OCI-LY7 (cell line): ENCODE measurements around the gene MAN1C1. TPM values are rescaled to one million over a fixed set of nuclear protein-coding genes. Genes with fewer than 3 reads are reported as not detected.

Source experiments
- total RNA-seq, 2 experiments: library from RNA; depleted of rRNA in 1 of 2; stranded (reverse); fragments of >200 nt in 1 of 2; shearing (Covaris generic) in 1 of 2; gene quantifications; 2 replicates each; pipeline ENCODE4 v1.2.3, GENCODE V29; 2014 to 2022

MAN1C1 gene
- total RNA-seq, 2 experiments from 2014 or later, result 3.0 to 4.9 TPM

Other genes starting within 250 kb of the MAN1C1 start
- gene RHCE, start 196.0 kb upstream of the MAN1C1 start, total RNA-seq (2014; rRNA removed; shearing (Covaris generic)), result 0.21 and 0.63 TPM in 2 replicates
- gene RHCE, start 196.0 kb upstream of the MAN1C1 start, total RNA-seq (2022), result not detected in 2 replicates
- 8.8 and 11.8 TPM in 2 replicates for gene MACO1, start 185.9 kb upstream of the MAN1C1 start, total RNA-seq (2014; rRNA removed; shearing (Covaris generic))
- gene MACO1, start 185.9 kb upstream of the MAN1C1 start, total RNA-seq (2022), result 18.6 and 18.7 TPM in 2 replicates
- 12.6 and 14.9 TPM in 2 replicates for gene LDLRAP1, start 73.2 kb upstream of the MAN1C1 start, total RNA-seq (2014; rRNA removed; shearing (Covaris generic))
- gene LDLRAP1, start 73.2 kb upstream of the MAN1C1 start, total RNA-seq (2022), result 30.3 and 36.2 TPM in 2 replicates
- gene SELENON, start 183.4 kb downstream of the MAN1C1 start, total RNA-seq (2014; rRNA removed; shearing (Covaris generic)), result 5.6 and 9.9 TPM in 2 replicates
- 28.1 and 28.3 TPM in 2 replicates for gene SELENON, start 183.4 kb downstream of the MAN1C1 start, total RNA-seq (2022)
- gene MTFR1L, start 203.2 kb downstream of the MAN1C1 start, total RNA-seq (2014; rRNA removed; shearing (Covaris generic)), result 33.6 and 35.3 TPM in 2 replicates
- gene MTFR1L, start 203.2 kb downstream of the MAN1C1 start, total RNA-seq (2022), result 43.4 and 51.2 TPM in 2 replicates
- 14.2 and 21.5 TPM in 2 replicates for gene AUNIP, start 242.7 kb downstream of the MAN1C1 start, total RNA-seq (2014; rRNA removed; shearing (Covaris generic))
- gene AUNIP, start 242.7 kb downstream of the MAN1C1 start, total RNA-seq (2022), result 15.1 and 16.8 TPM in 2 replicates